Neural cell (in vitro differentiated cells): ENCODE data around the gene BCAS2. TPM values are rescaled to one million over a fixed set of nuclear protein-coding genes. Genes with fewer than 3 reads are reported as not detected.

Experiments
- H2AFZ ChIP-seq: fragments of 200-600, 300-800 bp; sonication (generic), shearing (Covaris generic); 2 replicates; pipeline ENCODE4 v1.6.0; 2014; ENCODE audit warnings: low read depth, mild to moderate bottlenecking, antibody characterized with exemption, low read length, moderate library complexity
- H3F3A ChIP-seq: fragments of 200-600 bp; shearing (Covaris generic); 2 replicates; pipeline ENCODE4 v1.6.1; 2016; ENCODE audit warnings: mild to moderate bottlenecking, moderate library complexity, mixed read lengths, antibody characterized with exemption, low read length; ENCODE audit not compliant: insufficient read depth, poor library complexity, severe bottlenecking
- H3K27ac ChIP-seq: fragments of 200-600, 300-800 bp; sonication (generic), shearing (Covaris generic); 2 replicates; pipeline ENCODE4 v1.5.1; 2014; ENCODE audit warnings: mild to moderate bottlenecking, low read length, moderate library complexity
- H3K27me3 ChIP-seq: fragments of 300-800, 200-600 bp; sonication (generic), shearing (Covaris generic); 2 replicates; pipeline ENCODE4 v1.6.0; 2014; ENCODE audit warnings: mild to moderate bottlenecking, low read depth, low read length, moderate library complexity; ENCODE audit not compliant: insufficient read depth
- H3K36me3 ChIP-seq: fragments of 300-800, 200-600 bp; sonication (generic), shearing (Covaris generic); 2 replicates; pipeline ENCODE4 v1.5.1; 2014; ENCODE audit warnings: mild to moderate bottlenecking, antibody characterized with exemption, low read length, moderate library complexity; ENCODE audit not compliant: insufficient read depth
- H3K4me2 ChIP-seq: fragments of 300-800, 200-600 bp; sonication (generic), shearing (Covaris generic); 2 replicates; pipeline ENCODE4 v1.6.0; 2014; ENCODE audit warnings: mild to moderate bottlenecking, low read length
- H3K4me3 ChIP-seq: fragments of 300-800, 200-600 bp; sonication (generic), shearing (Covaris generic); 2 replicates; pipeline ENCODE4 v1.5.1; 2014; ENCODE audit warnings: mild to moderate bottlenecking, low read length, moderate library complexity
- H3K79me2 ChIP-seq: fragments of 200-600 bp; shearing (Covaris generic); replicated peaks from 2 replicates; pipeline ENCODE4 v1.6.0; 2014; ENCODE audit warnings: mild to moderate bottlenecking, low read length, moderate library complexity; ENCODE audit not compliant: insufficient read depth
- H3K9ac ChIP-seq: fragments of 300-800, 200-600 bp; sonication (generic), shearing (Covaris generic); 2 replicates; pipeline ENCODE4 v1.6.1; 2016; ENCODE audit warnings: mild to moderate bottlenecking, low read length, mixed read lengths
- H3K9me2 ChIP-seq: fragments of 200-600 bp; shearing (Covaris generic); 2 replicates; pipeline ENCODE4 v1.6.1; 2016; ENCODE audit warnings: mild to moderate bottlenecking, low read length, mixed read lengths; ENCODE audit not compliant: insufficient read depth
- H3K9me3 ChIP-seq: fragments of 200-600, 300-800 bp; sonication (generic), shearing (Covaris generic); 2 replicates; pipeline ENCODE4 v1.6.1; 2016; ENCODE audit warnings: mild to moderate bottlenecking, mixed run types, low read length, moderate library complexity, mixed read lengths
- H4K20me1 ChIP-seq: fragments of 200-600 bp; shearing (Covaris generic); 2 replicates; pipeline ENCODE4 v1.6.1; 2016; ENCODE audit warnings: mild to moderate bottlenecking, mixed run types; ENCODE audit not compliant: insufficient read depth
- EP300 ChIP-seq: fragments of 450-650 bp; conservative IDR thresholded peaks from 2 replicates; pipeline ENCODE4 v1.6.1; 2014; ENCODE audit warnings: antibody characterized with exemption, mild to moderate bottlenecking, moderate library complexity; ENCODE audit not compliant: poor library complexity, severe bottlenecking
- EZH2 ChIP-seq: fragments of 200-600, 300-800 bp; shearing (Covaris generic), sonication (generic); IDR thresholded peaks from 2 replicates; pipeline ENCODE4 v1.6.1; 2014; ENCODE audit warnings: antibody characterized with exemption, low read length, borderline replicate concordance, mild to moderate bottlenecking; ENCODE audit not compliant: insufficient read depth, poor library complexity, severe bottlenecking
- MXI1 ChIP-seq: fragments of 450-650 bp; conservative IDR thresholded peaks from 2 replicates; pipeline ENCODE4 v1.6.1; 2014; ENCODE audit warnings: antibody characterized with exemption, mild to moderate bottlenecking; ENCODE audit not compliant: poor library complexity, severe bottlenecking
- POLR2AphosphoS5 ChIP-seq: IDR thresholded peaks from 2 replicates; pipeline ENCODE4 v1.6.1; 2012
- RAD21 ChIP-seq: fragments of 450-650 bp; conservative IDR thresholded peaks from 2 replicates; pipeline ENCODE4 v1.6.1; 2014; ENCODE audit warnings: antibody characterized with exemption, mild to moderate bottlenecking, moderate library complexity
- REST ChIP-seq: IDR thresholded peaks from 2 replicates; pipeline ENCODE4 v1.6.1; 2012; ENCODE audit warnings: borderline replicate concordance
- SMC3 ChIP-seq: fragments of 450-650 bp; conservative IDR thresholded peaks from 2 replicates; pipeline ENCODE4 v1.6.1; 2014; ENCODE audit warnings: antibody characterized with exemption, mild to moderate bottlenecking, moderate library complexity; ENCODE audit not compliant: poor library complexity
- TAF1 ChIP-seq: IDR thresholded peaks from 2 replicates; pipeline ENCODE4 v1.6.1; 2012; ENCODE audit warnings: low read depth
- polyA plus RNA-seq: library from polyadenylated mRNA; depleted of rRNA; stranded (reverse); fragments of >200 nt; gene quantifications from 2 replicates; pipeline ENCODE4 v1.2.3, GENCODE V29; 2014
- TF ChIP-seq, protein P1 (sequence below): fragments of 450-650 bp; IDR thresholded peaks from 2 replicates; pipeline ENCODE4 v1.5.1; 2014; ENCODE audit warnings: antibody characterized with exemption, mild to moderate bottlenecking, moderate library complexity; ENCODE audit not compliant: poor library complexity, severe bottlenecking

Gene BCAS2
- polyA plus RNA-seq, 1 donor from 2014 or later, result 149 TPM

- H2AFZ ChIP-seq, result no peak overlapping the region
- no peaks in the 10 kb centered on the region for H4K20me1 ChIP-seq
- no peaks in the 10 kb centered on the region for H3K36me3 ChIP-seq
- no peak overlapping the region for H3K4me3 ChIP-seq
- TF ChIP-seq POLR2AphosphoS5, result no peak
- no peak for TF ChIP-seq RAD21
- no peak for TF ChIP-seq REST
- no peak for TF ChIP-seq SMC3
- no peak for TF ChIP-seq EP300
- TF ChIP-seq, protein P1, sequence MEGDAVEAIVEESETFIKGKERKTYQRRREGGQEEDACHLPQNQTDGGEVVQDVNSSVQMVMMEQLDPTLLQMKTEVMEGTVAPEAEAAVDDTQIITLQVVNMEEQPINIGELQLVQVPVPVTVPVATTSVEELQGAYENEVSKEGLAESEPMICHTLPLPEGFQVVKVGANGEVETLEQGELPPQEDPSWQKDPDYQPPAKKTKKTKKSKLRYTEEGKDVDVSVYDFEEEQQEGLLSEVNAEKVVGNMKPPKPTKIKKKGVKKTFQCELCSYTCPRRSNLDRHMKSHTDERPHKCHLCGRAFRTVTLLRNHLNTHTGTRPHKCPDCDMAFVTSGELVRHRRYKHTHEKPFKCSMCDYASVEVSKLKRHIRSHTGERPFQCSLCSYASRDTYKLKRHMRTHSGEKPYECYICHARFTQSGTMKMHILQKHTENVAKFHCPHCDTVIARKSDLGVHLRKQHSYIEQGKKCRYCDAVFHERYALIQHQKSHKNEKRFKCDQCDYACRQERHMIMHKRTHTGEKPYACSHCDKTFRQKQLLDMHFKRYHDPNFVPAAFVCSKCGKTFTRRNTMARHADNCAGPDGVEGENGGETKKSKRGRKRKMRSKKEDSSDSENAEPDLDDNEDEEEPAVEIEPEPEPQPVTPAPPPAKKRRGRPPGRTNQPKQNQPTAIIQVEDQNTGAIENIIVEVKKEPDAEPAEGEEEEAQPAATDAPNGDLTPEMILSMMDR, result no peak
- TF ChIP-seq TAF1, result no peak
- TF ChIP-seq MXI1, result no peak
- TF ChIP-seq EZH2, result no peak
- no peak overlapping the region for H3K9ac ChIP-seq
- H3K9me3 ChIP-seq, result no peaks in the 10 kb centered on the region
- H3K79me2 ChIP-seq, result no peaks in the 10 kb centered on the region
- H3K4me2 ChIP-seq, result no peak overlapping the region
- H3K27me3 ChIP-seq, result no peaks in the 10 kb centered on the region
- no peaks in the 10 kb centered on the region for H3F3A ChIP-seq
- H3K27ac ChIP-seq, result no peak overlapping the region
- no peaks in the 10 kb centered on the region for H3K9me2 ChIP-seq
Observed at GRCh38 chr1:114540821-114541220, 40.6 kb downstream of the BCAS2 start.

DNA sequence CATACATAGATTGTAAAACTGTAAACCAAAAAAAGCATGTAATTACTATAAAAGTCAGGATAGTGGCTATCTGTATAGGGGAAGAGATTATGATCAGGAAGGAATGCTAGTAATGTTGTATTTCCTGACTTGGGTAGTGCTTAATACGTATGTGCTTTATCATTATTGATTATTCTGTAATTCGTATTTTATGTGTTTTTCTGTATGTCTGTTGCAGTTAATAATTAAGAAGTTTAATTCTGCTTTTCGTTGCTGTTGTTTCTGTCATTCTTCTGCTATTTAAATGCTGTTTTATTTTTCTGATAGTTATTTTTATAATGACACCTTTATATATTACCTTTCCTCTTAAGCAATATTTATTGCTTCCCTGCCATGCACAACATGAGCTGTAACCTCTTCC, 41.1 kb downstream of the BCAS2 start:
- no peak overlapping the region for H3K9ac ChIP-seq
- H3K9me2 ChIP-seq, result no peaks in the 10 kb centered on the region
- H3K27me3 ChIP-seq, result no peaks in the 10 kb centered on the region
- H3F3A ChIP-seq, result no peaks in the 10 kb centered on the region
- no peak for TF ChIP-seq EZH2
- no peaks in the 10 kb centered on the region for H3K36me3 ChIP-seq
- no peak overlapping the region for H3K4me3 ChIP-seq
- no peaks in the 10 kb centered on the region for H3K79me2 ChIP-seq
- H3K4me2 ChIP-seq, result no peak overlapping the region
- H4K20me1 ChIP-seq, result no peaks in the 10 kb centered on the region
- no peak overlapping the region for H3K27ac ChIP-seq
- H3K9me3 ChIP-seq, result no peaks in the 10 kb centered on the region
- H2AFZ ChIP-seq, result no peak overlapping the region

- Histone ChIP-seq H3K79me2 (no peaks in the 10 kb centered on the region), H3K4me2 (no peak overlapping the region), H3K9me3 (no peaks in the 10 kb centered on the region), H3K27me3 (no peaks in the 10 kb centered on the region), H3K9me2 (no peaks in the 10 kb centered on the region), H3F3A (no peaks in the 10 kb centered on the region), H3K9ac (no peak overlapping the region), H2AFZ (no peak overlapping the region), H4K20me1 (no peaks in the 10 kb centered on the region), H3K36me3 (no peaks in the 10 kb centered on the region), H3K27ac (no peak overlapping the region), H3K4me3 (no peak overlapping the region)
- TF ChIP-seq SMC3 (no peak), TAF1 (no peak), RAD21 (no peak), POLR2AphosphoS5 (no peak), MXI1 (no peak), REST (no peak), EP300 (no peak), EZH2 (no peak)
- TF ChIP-seq, protein P1, result no peak
Observed at GRCh38 chr1:114536043-114536442, 45.4 kb downstream of the BCAS2 start.
